IMR-90 (cell line): ENCODE data around the gene NR6A1. TPM values are rescaled to one million over a fixed set of nuclear protein-coding genes. Genes with fewer than 3 reads are reported as not detected.
"Not testable (repeated sequence)": the region's sequence is repeated elsewhere in the genome, so short reads cannot be mapped to it uniquely, and the experiment has no call there.

Source experiments
- ATAC-seq: fragments of 200-7000 bp; cut with Tn5 transposase; 2 replicates; pipeline ENCODE4 v1.9.1; 2020; ENCODE audit warnings: low read depth, mild to moderate bottlenecking, moderate library complexity
- BruUV-seq: library from RNA; stranded (reverse); fragments of 400-500 nt; replicated peaks from 2 replicates; lab custom pipeline; 2021; lab: Mats Ljungman, UMichigan
- CTCF ChIA-PET: fragments of 300-600 bp; formaldehyde crosslinking; extraction: SDS; loops from one replicate; lab custom pipeline; 2021; ENCODE audit warnings: antibody characterized with exemption; lab: Yijun Ruan, JAX
- POLR2A ChIA-PET: fragments of 300-600 bp; sonication (Branson Sonifier 250); formaldehyde crosslinking; loops from one replicate; lab custom pipeline; 2022; ENCODE audit warnings: antibody characterized with exemption; ENCODE audit not compliant: unreplicated experiment; lab: Charles Lee
- DNase-seq: peaks from one replicate; pipeline ENCODE4 v3.0.0; 2013
- H2AFZ ChIP-seq: replicated peaks from 2 replicates; pipeline ENCODE3; 2013; ENCODE audit warnings: low read length, mild to moderate bottlenecking; ENCODE audit not compliant: poor library complexity
- H2AK5ac ChIP-seq: 2 replicates; pipeline ENCODE4 v1.6.1; 2013; ENCODE audit warnings: low read depth, low read length, inconsistent platforms
- H2AK9ac ChIP-seq: replicated peaks from 2 replicates; pipeline ENCODE3; 2013; ENCODE audit warnings: mild to moderate bottlenecking, low read depth, low read length, moderate library complexity; ENCODE audit not compliant: poor library complexity
- H2BK120ac ChIP-seq: 2 replicates; pipeline ENCODE4 v1.6.1; 2013; ENCODE audit warnings: low read depth, low read length, inconsistent platforms
- H2BK15ac ChIP-seq: 3 replicates; pipeline ENCODE4 v1.6.1; 2013; ENCODE audit warnings: low read depth, low read length, inconsistent platforms
- H2BK20ac ChIP-seq: 2 replicates; pipeline ENCODE4 v1.6.1; 2013; ENCODE audit warnings: low read depth, mild to moderate bottlenecking, inconsistent platforms, low read length, moderate library complexity
- H2BK5ac ChIP-seq: 2 replicates; pipeline ENCODE4 v1.6.1; 2013; ENCODE audit warnings: mild to moderate bottlenecking, low read depth, low read length, inconsistent platforms; ENCODE audit not compliant: poor library complexity, severe bottlenecking
- H3K14ac ChIP-seq: replicated peaks from 2 replicates; pipeline ENCODE4 v1.6.1; 2013; ENCODE audit warnings: low read depth, low read length, inconsistent platforms
- H3K18ac ChIP-seq: 2 replicates; pipeline ENCODE4 v1.6.1; 2013; ENCODE audit warnings: low read depth, low read length, control low read depth
- H3K23ac ChIP-seq: 2 replicates; pipeline ENCODE4 v1.6.1; 2013; ENCODE audit warnings: low read depth, low read length, inconsistent platforms
- H3K27ac ChIP-seq: 2 replicates; pipeline ENCODE4 v1.5.1; 2013; ENCODE audit warnings: mild to moderate bottlenecking, control low read depth, low read length; ENCODE audit not compliant: insufficient read depth
- H3K27me3 ChIP-seq: 2 replicates; pipeline ENCODE4 v1.6.1; 2013; ENCODE audit warnings: low read length; ENCODE audit not compliant: control insufficient read depth, insufficient read depth
- H3K36me3 ChIP-seq: 2 replicates; pipeline ENCODE4 v1.6.1; 2013; ENCODE audit warnings: low read length, mixed read lengths; ENCODE audit not compliant: control insufficient read depth, insufficient read depth
- H3K4ac ChIP-seq: 2 replicates; pipeline ENCODE4 v1.6.1; 2013; ENCODE audit warnings: low read depth, low read length, inconsistent platforms
- H3K4me1 ChIP-seq: 2 replicates; pipeline ENCODE4 v1.6.1; 2013; ENCODE audit warnings: low read length, mixed read lengths; ENCODE audit not compliant: control insufficient read depth, insufficient read depth
- H3K4me2 ChIP-seq: 2 replicates; pipeline ENCODE4 v1.6.1; 2013; ENCODE audit warnings: low read depth, mild to moderate bottlenecking, control low read depth, low read length, moderate library complexity
- H3K4me3 ChIP-seq: 2 replicates; pipeline ENCODE4 v1.5.1; 2013; ENCODE audit warnings: low read depth, mild to moderate bottlenecking, control low read depth, low read length, moderate library complexity; ENCODE audit not compliant: insufficient read depth
- H3K56ac ChIP-seq: 2 replicates; pipeline ENCODE4 v1.6.1; 2013; ENCODE audit warnings: low read length, inconsistent platforms; ENCODE audit not compliant: insufficient read depth; ENCODE audit errors: extremely low read depth
- H3K79me1 ChIP-seq, 2 experiments: 2 replicates each; pipeline ENCODE4 v1.6.1; 2013; ENCODE audit warnings: low read length in 2 of 2, inconsistent platforms in 1 of 2, low read depth in 1 of 2
- H3K9ac ChIP-seq: 2 replicates; pipeline ENCODE4 v1.6.1; 2013; ENCODE audit warnings: low read depth, low read length, control low read depth
- H3K9me1 ChIP-seq: 2 replicates; pipeline ENCODE4 v1.6.1; 2013; ENCODE audit warnings: low read length, inconsistent platforms; ENCODE audit not compliant: insufficient read depth
- H3K9me3 ChIP-seq: 2 replicates; pipeline ENCODE4 v1.6.1; 2013; ENCODE audit warnings: low read length; ENCODE audit not compliant: control insufficient read depth, insufficient read depth
- H4K20me1 ChIP-seq: 2 replicates; pipeline ENCODE4 v1.6.1; 2013; ENCODE audit warnings: low read length, inconsistent platforms; ENCODE audit not compliant: insufficient read depth
- H4K5ac ChIP-seq: 2 replicates; pipeline ENCODE4 v1.6.1; 2013; ENCODE audit warnings: mild to moderate bottlenecking, low read depth, low read length, control low read depth
- H4K8ac ChIP-seq, 2 experiments: 2 replicates each; pipeline ENCODE4 v1.6.1; 2013; ENCODE audit warnings: low read depth in 2 of 2, low read length in 2 of 2, control low read depth in 1 of 2, inconsistent platforms in 1 of 2
- H4K91ac ChIP-seq: 2 replicates; pipeline ENCODE4 v1.6.1; 2013; ENCODE audit warnings: low read depth, low read length, inconsistent platforms; ENCODE audit not compliant: insufficient read depth
- FOS ChIP-seq: fragments of 150-350 bp; IDR thresholded peaks from 2 replicates; pipeline ENCODE4 v1.6.1; 2016; ENCODE audit warnings: low read depth, low read length
- NFE2L2 ChIP-seq: fragments of 150-350 bp; IDR thresholded peaks from 2 replicates; pipeline ENCODE4 v1.6.1; 2016; ENCODE audit warnings: low read depth, mild to moderate bottlenecking, low read length
- SMC3 ChIP-seq: fragments of 150-350 bp; IDR thresholded peaks from 2 replicates; pipeline ENCODE4 v1.6.1; 2016; ENCODE audit warnings: low read depth, mild to moderate bottlenecking, antibody characterized with exemption, low read length, moderate library complexity
- WGBS, 2 experiments: methylation state at CpG; one replicate each; pipeline versions ENCODE4 v1.1.5 to v1.1.7; 2013; ENCODE audit warnings: missing lambda C conversion rate in 2 of 2; ENCODE audit not compliant: insufficient read length in 1 of 2; ENCODE audit errors: extremely low coverage in 2 of 2; 5-methylcytosine and 5-hydroxymethylcytosine counted together
- dilution Hi-C: fragments of 300-500 bp; cut with HindIII; formaldehyde crosslinking; loops from one replicate; pipeline ENCODE4 v1.14.3; 2018; ENCODE audit warnings: low sequenced_read_pairs; ENCODE audit not compliant: unreplicated experiment
- in situ Hi-C: fragments of 300-500 bp; cut with MboI; formaldehyde crosslinking; loops from 3 replicates; pipeline ENCODE4 v1.14.3; 2019; ENCODE audit warnings: low sequenced_read_pairs, inconsistent platforms, mixed read lengths
- intact Hi-C: fragments of 100-400 bp; cut with micrococcal nuclease; formaldehyde crosslinking; loops from 2 replicates; pipeline ENCODE4 v1.10.0; 2022
- polyA plus RNA-seq, 3 experiments: library from polyadenylated mRNA; depleted of rRNA; stranded (reverse); fragments of >200 nt; gene quantifications; 2 replicates each; pipeline ENCODE4 v1.2.3, GENCODE V29; 2012; ENCODE audit warnings: low replicate concordance in 1 of 3
- total RNA-seq: library from RNA; depleted of rRNA; stranded (reverse); fragments of >200 nt; gene quantifications from 2 replicates; pipeline ENCODE4 v1.2.3, GENCODE V29; 2012

NR6A1 gene
- total and polyA plus RNA-seq, 2 of the 4 experiments (the other 2 are of a cell fraction), result 0.14 to 0.36 TPM

GRCh38 chr9:124735121-124735520, 36.0 kb downstream of the NR6A1 start:
- peak overlapping the region; percentile 59 for H2AFZ ChIP-seq
- no peak overlapping the region for H3K4me3 ChIP-seq
- no peak overlapping the region for H3K9ac ChIP-seq
- H3K9me3 ChIP-seq, result no peaks in the 10 kb centered on the region
- no peak overlapping the region for H2BK120ac ChIP-seq
- peak overlapping the region in 1 of 2 experiments; percentile 29; a peak in 2 of 4 replicates for H4K8ac ChIP-seq
- H4K20me1 ChIP-seq, result no peaks in the 10 kb centered on the region
- H3K79me1 ChIP-seq, result no peaks in the 10 kb centered on the region
- peaks cover 7% of the 10 kb centered on the region for H3K9me1 ChIP-seq
- H3K4ac ChIP-seq, result 0 out of 2 replicates have a peak overlapping the region, but pooled peaks have one; percentile 1
- H3K4me2 ChIP-seq, result peak overlapping the region; percentile 12; the same call in 1 of the 2 replicates
- H4K91ac ChIP-seq, result no peak overlapping the region
- H2BK15ac ChIP-seq, result no peak overlapping the region
- dilution Hi-C loops (no loop called here), in situ Hi-C loops (no loop called here), intact Hi-C loops (no loop called here)
- H3K56ac ChIP-seq, result no peak overlapping the region
- ATAC-seq (peak; percentile 91), DNase-seq (peak; percentile 53)
- TF ChIP-seq SMC3 (no peak), NFE2L2 (no peak), FOS (0 out of 2 replicates have a peak, but pooled peaks have one; percentile 33)
- no peak overlapping the region for H4K5ac ChIP-seq
- H2AK9ac ChIP-seq, result no peak overlapping the region
- CTCF ChIA-PET, result interaction anchor here (1.1 to 1.3 kb wide), 2 partner anchors 13 to 118 kb away, joined by 3 read pairs; no protein-coding TSS in a partner anchor
- no peaks in the 10 kb centered on the region for H3K27me3 ChIP-seq
- H3K18ac ChIP-seq, result no peak overlapping the region
- POLR2A ChIA-PET, result no interaction called here
- no peak overlapping the region for H3K23ac ChIP-seq
- H2BK20ac ChIP-seq, result no peak overlapping the region
- H3K14ac ChIP-seq, result no peak overlapping the region
- H2AK5ac ChIP-seq, result no peak overlapping the region
- H3K4me1 ChIP-seq, result peaks cover 7% of the 10 kb centered on the region
- no peaks in the 10 kb centered on the region for H3K36me3 ChIP-seq
- no TSS peak for BruUV-seq
- no peak overlapping the region for H3K27ac ChIP-seq
- peak overlapping the region; percentile 12 for H2BK5ac ChIP-seq

- BruUV-seq, H2BK20ac ChIP-seq, H4K5ac ChIP-seq, H3K9me1 ChIP-seq, H4K20me1 ChIP-seq, H3K36me3 ChIP-seq, H3K4me1 ChIP-seq, DNase-seq, H3K27ac ChIP-seq, in situ Hi-C loops, H2AK5ac ChIP-seq, POLR2A ChIA-PET, ATAC-seq, H2BK5ac ChIP-seq, dilution Hi-C loops, H3K18ac ChIP-seq, H3K4me3 ChIP-seq, H2BK15ac ChIP-seq, H4K91ac ChIP-seq, H3K56ac ChIP-seq, H3K14ac ChIP-seq, H2AFZ ChIP-seq, H3K79me1 ChIP-seq, intact Hi-C loops, H3K9me3 ChIP-seq, H3K27me3 ChIP-seq, H2AK9ac ChIP-seq, H3K23ac ChIP-seq, H3K9ac ChIP-seq: not testable (repeated sequence)
- Histone ChIP-seq H4K8ac (peak overlapping the region in 1 of 2 experiments; percentile 17; a peak in 1 of 4 replicates), H2BK120ac (0 out of 2 replicates have a peak overlapping the region, but pooled peaks have one; percentile 19), H3K4ac (peak overlapping the region; percentile 21; the same call in 1 of the 2 replicates), H3K4me2 (peak overlapping the region; percentile 12; the same call in 1 of the 2 replicates)
- 80% methylated on average over 1 of the region's 7 CpGs; no CpG with 5 or more reads in 1 of the 2 experiments for WGBS, 2 experiments
- CTCF ChIA-PET, result interaction anchor here (1.1 to 1.3 kb wide), 2 partner anchors 13 to 118 kb away, joined by 3 read pairs; no protein-coding TSS in a partner anchor
These were observed 36.4 kb downstream of the NR6A1 start for GRCh38 chr9:124734741-124735083.
